AG09319 (cell line): Measurements from ENCODE around the gene ARPC4.

Source experiments
- DNase-seq: peaks from one replicate; pipeline ENCODE4 v3.0.0-alpha.2; 2010; ENCODE audit warnings: low read depth; ENCODE audit errors: extremely low read depth
- CTCF ChIP-seq: IDR thresholded peaks from 2 replicates; pipeline ENCODE4 v1.5.1; 2011; ENCODE audit warnings: low read depth, mild to moderate bottlenecking, inconsistent platforms, low read length, moderate library complexity

Gene ARPC4

GRCh38 chr3:9806688-9807589 lies 14.1 kb downstream of the ARPC4 start:
- DNase-seq = no peak
- TF ChIP-seq CTCF = no peak

GRCh38 chr3:9807981-9808344 lies 15.1 kb downstream of the ARPC4 start:
- no peak for TF ChIP-seq CTCF
- no peak for DNase-seq

- TF ChIP-seq CTCF = peak; percentile 28
- DNase-seq = no peak
These were observed 15.6 kb downstream of the ARPC4 start for GRCh38 chr3:9808345-9809037.

DNA sequence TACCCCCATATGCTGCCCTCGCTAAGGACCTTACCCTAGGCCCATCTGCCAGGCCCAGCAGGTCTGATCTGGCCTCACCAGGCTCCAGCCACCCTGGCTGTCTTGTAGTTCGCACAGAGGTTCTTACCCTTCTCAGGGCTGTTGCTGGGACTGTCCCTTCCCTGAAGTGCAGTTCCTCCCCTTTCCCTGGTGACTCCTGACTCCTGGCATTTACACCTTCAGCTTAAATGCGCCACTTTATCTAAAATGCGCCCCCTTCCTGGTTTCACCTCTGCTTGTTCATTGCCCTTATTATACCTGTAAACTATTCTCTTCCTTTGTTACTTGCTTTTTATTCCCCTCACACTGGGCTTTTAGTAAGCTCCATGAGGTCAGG lies 16.3 kb downstream of the ARPC4 start:
- TF ChIP-seq CTCF = no peak
- DNase-seq = no peak

DNA sequence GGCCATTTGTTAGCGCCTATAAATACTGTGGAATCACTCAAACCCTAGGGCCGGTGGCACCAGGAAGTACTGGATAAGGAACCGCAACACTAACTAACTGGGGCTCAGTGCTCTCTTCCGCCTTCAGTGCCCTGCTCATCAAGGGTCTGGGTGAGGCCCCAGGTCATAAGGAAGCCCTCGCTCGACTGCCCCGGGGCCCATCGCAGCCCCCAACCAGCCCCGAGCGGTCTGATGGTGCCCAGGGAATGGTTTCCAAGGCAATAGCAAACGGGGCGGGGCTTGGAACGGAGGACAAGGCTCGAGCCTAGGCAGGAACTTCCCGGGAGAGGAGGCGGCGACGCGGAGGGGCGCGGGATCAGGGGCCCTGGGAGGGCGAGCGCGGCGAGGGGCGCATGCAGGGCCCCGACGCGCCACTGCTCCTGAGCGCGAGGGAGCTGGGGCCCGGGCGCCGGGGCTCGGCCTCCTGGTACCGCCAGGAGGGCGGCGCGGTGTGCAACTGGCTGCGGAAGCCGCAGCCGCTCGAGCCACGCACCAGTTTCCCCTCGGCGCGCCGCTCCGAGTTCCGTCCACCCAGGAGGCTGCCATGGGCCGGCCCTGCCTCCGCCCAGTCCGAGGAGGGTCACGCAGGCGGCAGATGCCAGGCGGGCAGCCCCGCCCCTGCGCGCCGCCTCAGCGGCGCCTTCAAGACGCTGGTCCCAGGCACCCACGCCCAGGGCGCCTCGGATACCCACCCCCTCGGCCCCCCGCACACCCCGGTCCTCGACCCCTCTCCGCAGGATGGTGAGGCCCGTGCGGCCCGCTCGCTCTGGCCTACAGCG lies 16.9 kb downstream of the ARPC4 start, which contains the start of gene TTLL3:
Gene TTLL3 (plus strand): TSS at position 648 of the 818 bp plus-strand sequence. CDS start 400 bp downstream, outside the sequence.
- peak; percentile 22 for DNase-seq
- TF ChIP-seq CTCF = no peak

GRCh38 chr3:9810433-9810770 lies 17.5 kb downstream of the ARPC4 start:
- DNase-seq = no peak
- no peak for TF ChIP-seq CTCF

DNA sequence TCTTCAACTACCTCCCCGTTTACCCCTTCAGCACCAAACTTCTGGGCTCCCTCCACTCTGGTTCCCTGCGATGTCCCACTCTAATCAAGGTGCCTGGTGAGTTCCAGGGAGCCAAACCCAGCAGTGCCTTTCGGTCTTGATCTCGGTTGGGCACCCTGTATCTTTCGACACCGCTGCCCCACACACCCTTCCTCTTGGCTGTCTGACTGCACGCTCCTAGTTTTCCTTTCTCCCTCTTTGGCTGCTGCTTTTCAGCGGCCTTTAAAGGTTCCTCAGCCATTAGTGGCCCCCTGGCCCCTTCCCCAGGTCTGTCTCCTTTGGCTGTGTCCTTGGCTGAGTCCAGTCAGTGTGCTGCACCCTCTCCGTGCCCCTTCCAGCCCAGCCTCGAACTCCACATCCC lies 18.0 kb downstream of the ARPC4 start:
- DNase-seq = no peak

More for the DNA sequence above, 18.0 kb downstream of the ARPC4 start:
- no peak for TF ChIP-seq CTCF
